ENCODE measurements around the gene ARSB. TPM values are rescaled to one million over a fixed set of nuclear protein-coding genes. Genes with fewer than 3 reads are reported as not detected.

ARSB gene
- total RNA-seq, 1 donor from 2014 or later: 12.4 TPM

DNA sequence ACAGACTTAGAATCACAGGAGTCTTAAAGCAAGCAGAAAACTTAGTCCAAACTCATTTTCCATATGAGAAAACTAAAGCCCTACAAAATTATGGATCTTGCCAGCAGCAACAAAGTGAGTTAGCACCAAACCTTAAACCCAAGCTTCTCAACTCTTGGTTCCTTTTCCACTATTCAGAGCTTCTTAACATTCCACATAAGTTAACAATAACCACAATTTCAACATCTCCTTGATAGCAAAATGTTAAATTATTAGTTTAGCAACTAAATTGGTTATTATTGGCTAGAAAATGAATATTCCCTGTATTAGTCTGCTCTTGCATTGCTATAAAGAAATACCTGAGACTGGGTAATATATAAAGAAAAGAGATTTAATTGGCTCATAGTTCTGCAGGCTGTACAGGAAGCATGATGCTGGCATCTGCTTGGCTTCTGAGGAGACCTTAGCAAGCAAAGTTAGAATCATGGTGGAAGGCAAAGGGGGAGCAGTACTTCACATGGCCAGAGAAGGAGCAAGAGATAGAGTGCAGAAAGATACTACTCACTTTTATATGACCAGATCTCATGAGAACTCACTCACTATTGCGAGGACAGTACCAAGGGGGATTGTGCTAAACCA, 26.2 kb upstream of the ARSB start:
- Mint-ChIP-seq H3K36me3 (ENCODE audit: low read depth) (no peaks in the 10 kb centered on the region), H3K4me1 (no peaks in the 10 kb centered on the region), H3K4me3 (no peak overlapping the region), H3K27me3 (peaks cover 40% of the 10 kb centered on the region), H3K27ac (no peak overlapping the region), H3K9me3 (peaks cover 8% of the 10 kb centered on the region)
- intact Hi-C loops (cut with micrococcal nuclease): no loop called here
- no peak for DNase-seq

DNA sequence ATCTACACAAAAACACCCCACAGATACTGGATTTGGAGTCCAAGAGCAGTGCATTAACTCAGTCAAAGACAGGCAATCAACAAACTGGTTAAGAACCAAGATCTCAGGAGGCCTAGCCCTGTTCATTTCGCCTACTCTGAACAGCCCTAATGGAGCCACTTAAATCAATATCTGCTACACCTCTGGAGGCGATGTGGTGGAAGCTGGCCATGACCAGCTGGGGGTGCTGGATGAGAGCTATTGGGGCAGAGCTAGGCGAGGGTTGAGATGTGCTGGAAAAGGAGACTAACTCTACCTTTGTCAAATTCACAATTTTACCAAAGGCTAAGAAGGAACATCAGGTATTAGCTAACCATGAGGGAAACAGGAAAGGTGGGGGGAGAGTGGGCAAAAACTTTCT, 23.3 kb upstream of the ARSB start:
- intact Hi-C loops (cut with micrococcal nuclease): no loop called here
- Mint-ChIP-seq H3K9me3 (peaks cover 6% of the 10 kb centered on the region), H3K27me3 (peaks cover 38% of the 10 kb centered on the region), H3K4me3 (no peak overlapping the region), H3K27ac (no peak overlapping the region), H3K36me3 (ENCODE audit: low read depth) (no peaks in the 10 kb centered on the region), H3K4me1 (no peaks in the 10 kb centered on the region)
- DNase-seq: no peak

DNA sequence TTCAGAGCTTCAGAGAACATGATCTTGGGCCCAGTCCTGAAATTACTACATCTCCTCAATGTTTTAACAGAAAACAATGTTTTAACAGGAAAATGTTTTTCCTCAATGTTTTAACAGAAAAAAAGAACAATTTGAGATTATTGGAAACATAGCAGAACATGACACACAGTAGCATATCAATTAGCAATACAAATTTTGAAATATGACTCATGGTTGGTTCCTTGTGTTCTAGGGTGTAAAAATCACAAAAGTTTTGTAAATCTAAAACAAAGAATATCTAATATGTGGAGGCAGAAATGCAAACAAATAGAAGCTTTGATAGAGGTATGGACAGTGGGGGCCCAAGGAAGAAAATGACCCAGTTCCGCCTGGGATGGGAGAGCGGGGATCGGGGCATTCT, 22.8 kb upstream of the ARSB start:
- no peak for DNase-seq
- intact Hi-C loops (cut with micrococcal nuclease): no loop called here
- H3K4me3 Mint-ChIP-seq: no peak overlapping the region
- H3K4me1 Mint-ChIP-seq: no peaks in the 10 kb centered on the region
- H3K36me3 Mint-ChIP-seq (ENCODE audit: low read depth): no peaks in the 10 kb centered on the region
- peaks cover 38% of the 10 kb centered on the region for H3K27me3 Mint-ChIP-seq
- H3K27ac Mint-ChIP-seq: no peak overlapping the region
- H3K9me3 Mint-ChIP-seq: peaks cover under 1% of the 10 kb centered on the region

DNA sequence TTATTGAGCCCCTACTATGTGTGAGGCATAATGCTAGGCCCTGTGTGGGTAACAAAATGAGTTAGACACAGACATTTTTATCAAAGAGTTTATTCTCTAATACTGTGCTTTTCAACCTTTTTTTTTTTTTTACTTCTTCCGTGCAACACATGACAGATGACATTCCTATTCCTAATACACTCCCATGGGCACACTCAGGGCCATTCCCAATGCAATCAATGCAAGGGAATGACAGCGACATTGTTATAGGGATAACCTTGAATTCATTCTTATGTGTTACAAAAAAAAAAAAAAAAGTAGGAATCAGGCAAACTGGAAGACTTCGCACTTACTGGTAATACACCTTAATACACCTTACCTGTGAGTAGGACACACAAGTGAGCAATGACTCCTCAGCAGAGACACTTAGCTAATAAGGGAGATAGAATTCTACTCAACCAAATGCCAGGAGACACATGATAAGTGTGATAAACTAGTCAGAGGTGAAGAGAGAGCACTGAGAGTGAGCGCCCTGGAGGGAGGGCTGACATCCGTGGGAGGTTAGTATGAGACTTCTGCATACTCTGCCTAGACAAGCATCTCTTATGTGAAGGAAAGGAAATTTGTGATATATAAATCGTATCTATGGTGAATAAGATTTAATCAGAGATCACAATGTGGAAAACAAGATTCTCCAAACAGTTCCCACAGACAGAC, 21.0 kb upstream of the ARSB start:
- intact Hi-C loops (cut with micrococcal nuclease): no loop called here
- no peaks in the 10 kb centered on the region for H3K36me3 Mint-ChIP-seq (ENCODE audit: low read depth)
- no peak overlapping the region for H3K27ac Mint-ChIP-seq
- peaks cover 45% of the 10 kb centered on the region for H3K27me3 Mint-ChIP-seq
- H3K4me1 Mint-ChIP-seq: no peaks in the 10 kb centered on the region
- no peaks in the 10 kb centered on the region for H3K9me3 Mint-ChIP-seq
- H3K4me3 Mint-ChIP-seq: no peak overlapping the region
- DNase-seq: no peak

DNA sequence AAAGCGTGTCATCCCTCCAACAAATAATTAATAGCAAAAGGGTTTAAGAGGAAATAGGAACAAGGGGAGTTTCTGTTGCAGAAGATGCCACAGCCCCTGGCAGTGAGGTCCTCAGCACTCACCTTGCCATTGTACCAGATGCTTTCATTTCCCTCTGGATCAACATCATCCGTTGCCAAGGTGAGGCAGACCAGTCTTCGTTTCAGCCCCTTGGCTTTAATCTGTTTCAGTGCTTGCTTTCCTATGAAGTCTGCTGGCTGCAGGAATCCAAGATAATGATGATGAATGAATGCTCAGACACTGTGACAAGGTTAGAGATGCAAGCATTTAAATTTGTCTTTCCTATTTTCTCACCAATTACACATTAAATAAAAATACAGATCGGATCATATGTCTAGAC, 20.0 kb upstream of the ARSB start:
- no peaks in the 10 kb centered on the region for H3K4me1 Mint-ChIP-seq
- intact Hi-C loops (cut with micrococcal nuclease): no loop called here

DNA sequence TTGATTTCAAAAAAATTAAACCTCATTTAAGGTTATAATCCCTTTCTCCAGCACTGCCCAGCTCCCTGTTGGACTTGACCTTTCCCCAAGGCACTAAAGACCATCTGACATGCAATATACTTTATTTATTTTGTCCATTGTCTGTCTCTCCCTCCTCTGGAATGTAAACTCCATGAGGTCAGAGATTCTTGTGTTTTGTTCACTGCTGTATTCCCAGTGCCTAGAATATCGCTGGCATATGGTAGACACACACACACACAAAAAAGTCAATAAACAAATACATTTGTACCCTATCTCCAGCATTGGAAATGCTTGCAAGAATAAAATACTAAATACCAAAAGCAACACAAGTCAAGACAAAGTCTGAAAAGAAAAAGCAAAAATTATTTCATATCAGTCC, 17.3 kb upstream of the ARSB start:
- H3K9me3 Mint-ChIP-seq: no peaks in the 10 kb centered on the region
- intact Hi-C loops (cut with micrococcal nuclease): no loop called here

More for the DNA sequence above, 20.0 kb upstream of the ARSB start:
- Mint-ChIP-seq H3K9me3 (no peaks in the 10 kb centered on the region), H3K27ac (no peak overlapping the region), H3K36me3 (ENCODE audit: low read depth) (no peaks in the 10 kb centered on the region), H3K4me3 (no peak overlapping the region), H3K27me3 (peaks cover 45% of the 10 kb centered on the region)
- no peak for DNase-seq

DNA sequence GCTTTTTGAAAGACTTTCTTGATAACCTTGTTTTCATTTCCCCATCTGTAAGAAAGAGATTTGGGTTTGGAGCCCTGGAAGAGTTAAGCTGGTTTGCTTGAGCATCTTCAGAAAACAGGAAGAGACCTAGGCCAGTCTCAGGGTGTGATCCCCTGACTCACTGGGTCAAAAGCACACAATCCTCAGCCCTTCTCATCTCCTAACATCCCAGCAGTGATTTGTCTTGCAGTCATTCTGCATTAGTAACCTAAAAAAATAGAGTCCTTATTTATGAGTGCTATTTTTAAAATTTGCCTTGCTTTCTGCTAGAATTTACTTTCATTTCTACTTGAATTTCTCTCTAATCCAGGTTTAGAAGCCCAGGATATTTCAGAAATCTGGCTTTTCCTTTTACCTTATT, 16.4 kb upstream of the ARSB start:
- no peak overlapping the region for H3K27ac Mint-ChIP-seq
- intact Hi-C loops (cut with micrococcal nuclease): no loop called here

More for the DNA sequence above, 17.3 kb upstream of the ARSB start:
- no peaks in the 10 kb centered on the region for H3K36me3 Mint-ChIP-seq (ENCODE audit: low read depth)
- H3K27ac Mint-ChIP-seq: no peak overlapping the region
- H3K4me1 Mint-ChIP-seq: no peaks in the 10 kb centered on the region
- peaks cover 52% of the 10 kb centered on the region for H3K27me3 Mint-ChIP-seq
- no peak for DNase-seq
- no peak overlapping the region for H3K4me3 Mint-ChIP-seq

DNA sequence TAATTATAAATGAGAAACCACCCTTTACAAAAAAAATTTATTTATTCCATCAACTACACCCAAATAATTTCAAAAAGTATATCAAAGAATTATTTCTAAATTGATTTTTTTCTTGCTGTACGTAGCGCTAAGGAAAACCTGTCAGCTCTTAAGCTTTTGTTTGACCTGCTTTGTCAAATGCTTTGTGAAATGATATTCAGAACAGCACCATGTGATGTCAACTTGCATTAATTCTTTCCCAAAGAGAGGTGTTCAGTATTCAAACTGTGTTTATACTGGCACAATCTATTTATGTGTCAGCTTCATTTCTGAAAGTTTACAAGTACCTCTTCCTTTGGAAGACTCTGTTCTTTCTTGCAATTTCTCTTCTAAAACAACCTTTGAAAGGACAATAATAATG, 12.0 kb upstream of the ARSB start:
- peaks cover 27% of the 10 kb centered on the region for H3K27me3 Mint-ChIP-seq
- no peak for DNase-seq
- H3K4me1 Mint-ChIP-seq: peaks cover 5% of the 10 kb centered on the region
- H3K9me3 Mint-ChIP-seq: no peaks in the 10 kb centered on the region
- no peaks in the 10 kb centered on the region for H3K36me3 Mint-ChIP-seq (ENCODE audit: low read depth)
- H3K4me3 Mint-ChIP-seq: no peak overlapping the region
- H3K27ac Mint-ChIP-seq: no peak overlapping the region
- intact Hi-C loops (cut with micrococcal nuclease): no loop called here

More for the DNA sequence above, 16.4 kb upstream of the ARSB start:
- no peaks in the 10 kb centered on the region for H3K4me1 Mint-ChIP-seq
- no peak overlapping the region for H3K4me3 Mint-ChIP-seq
- peaks cover 50% of the 10 kb centered on the region for H3K27me3 Mint-ChIP-seq
- no peaks in the 10 kb centered on the region for H3K9me3 Mint-ChIP-seq
- no peaks in the 10 kb centered on the region for H3K36me3 Mint-ChIP-seq (ENCODE audit: low read depth)
- DNase-seq: no peak

DNA sequence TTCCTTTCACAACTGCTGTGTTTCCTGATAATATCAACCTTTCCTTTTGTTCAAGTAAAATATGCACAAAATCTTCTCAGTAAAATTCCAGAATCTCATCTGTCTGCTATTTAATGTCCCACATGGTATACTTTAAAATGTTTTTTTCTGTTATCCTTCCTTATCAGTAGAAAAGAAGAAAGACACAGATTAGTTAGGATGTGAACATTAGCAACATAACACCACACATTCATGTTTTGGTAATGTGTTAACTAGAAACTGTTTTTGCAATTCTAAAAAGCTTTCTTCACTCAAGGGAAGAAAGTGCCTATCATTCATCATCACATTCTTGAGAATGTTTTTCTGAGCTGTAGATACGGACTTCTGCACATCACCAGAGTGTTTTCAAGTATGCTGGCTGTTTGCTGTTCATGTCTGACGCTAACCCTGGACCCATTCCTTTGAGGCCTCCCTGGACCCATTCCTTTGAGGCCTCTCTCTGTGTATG, 10.5 kb upstream of the ARSB start:
- no peaks in the 10 kb centered on the region for H3K36me3 Mint-ChIP-seq (ENCODE audit: low read depth)
- peaks cover 5% of the 10 kb centered on the region for H3K4me1 Mint-ChIP-seq
- H3K27me3 Mint-ChIP-seq: peaks cover 21% of the 10 kb centered on the region
- H3K9me3 Mint-ChIP-seq: no peaks in the 10 kb centered on the region
- H3K27ac Mint-ChIP-seq: no peak overlapping the region
- DNase-seq: no peak
- intact Hi-C loops (cut with micrococcal nuclease): no loop called here
- no peak overlapping the region for H3K4me3 Mint-ChIP-seq

DNA sequence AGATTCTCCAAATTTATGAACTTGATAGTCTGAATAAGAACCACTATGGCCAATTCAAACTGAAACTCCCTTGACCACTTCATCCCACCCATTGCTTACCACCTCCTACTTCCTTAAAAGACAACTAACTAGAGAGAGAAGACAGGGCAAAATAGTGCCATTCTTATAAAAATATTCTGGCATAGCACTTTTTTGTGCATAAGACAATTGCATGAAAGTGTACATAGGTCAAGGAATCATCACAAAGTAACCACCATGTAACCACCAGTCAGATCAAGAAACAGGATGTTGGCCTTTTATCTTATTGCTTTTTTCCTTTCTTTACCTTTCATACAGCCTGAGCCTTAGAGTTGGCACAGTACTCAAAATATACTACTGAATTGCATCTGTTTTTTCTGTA, 8.1 kb upstream of the ARSB start:
- DNase-seq: no peak
- Mint-ChIP-seq H3K4me1 (peaks cover 5% of the 10 kb centered on the region), H3K36me3 (ENCODE audit: low read depth) (no peaks in the 10 kb centered on the region), H3K9me3 (no peaks in the 10 kb centered on the region), H3K27me3 (peaks cover 10% of the 10 kb centered on the region), H3K27ac (no peak overlapping the region), H3K4me3 (no peak overlapping the region)
- intact Hi-C loops (cut with micrococcal nuclease): no loop called here

DNA sequence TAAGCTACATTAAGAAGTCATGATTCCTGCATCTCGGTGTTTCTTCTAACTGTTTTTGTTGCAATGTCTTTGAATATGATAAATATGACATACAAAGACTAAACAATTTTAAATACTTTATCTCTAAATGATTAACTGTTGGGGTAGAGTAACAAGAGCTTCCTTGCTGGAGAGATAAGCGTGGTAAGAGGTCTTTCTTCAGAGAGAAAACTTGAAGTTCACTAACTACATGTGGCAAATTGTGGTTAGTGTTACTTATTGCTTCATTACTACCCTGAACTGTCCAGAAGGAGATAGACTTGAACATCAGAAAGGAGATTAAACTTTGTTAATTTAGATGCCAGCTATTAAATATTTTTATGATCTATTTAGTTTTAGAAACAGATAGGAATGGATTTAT, 7.0 kb upstream of the ARSB start:
- Mint-ChIP-seq H3K36me3 (ENCODE audit: low read depth) (no peaks in the 10 kb centered on the region), H3K9me3 (no peaks in the 10 kb centered on the region), H3K4me1 (peaks cover 5% of the 10 kb centered on the region), H3K4me3 (no peak overlapping the region), H3K27me3 (peaks cover 4% of the 10 kb centered on the region), H3K27ac (no peak overlapping the region)
- DNase-seq: no peak
- intact Hi-C loops (cut with micrococcal nuclease): no loop called here

DNA sequence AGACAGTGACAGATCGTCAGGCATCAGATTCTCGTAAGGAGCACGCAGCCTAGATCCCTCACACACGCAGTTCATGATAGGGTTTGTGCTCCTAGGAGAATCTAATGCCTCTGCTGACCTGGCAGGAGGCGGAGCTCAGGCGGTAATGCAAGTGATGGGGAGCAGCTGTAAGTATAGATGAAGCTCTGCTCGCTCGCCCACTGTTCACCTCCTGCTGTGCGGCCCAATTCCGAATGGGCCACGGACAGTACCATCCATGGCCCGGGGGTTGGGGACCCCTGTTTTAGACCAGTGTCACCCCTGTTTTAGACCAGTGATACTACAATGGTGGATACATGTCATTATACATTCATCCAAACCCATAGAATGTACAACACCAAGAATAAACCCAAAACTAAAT, 4.0 kb upstream of the ARSB start:
- Mint-ChIP-seq H3K27ac (no peak overlapping the region), H3K9me3 (no peaks in the 10 kb centered on the region), H3K4me1 (peaks cover 17% of the 10 kb centered on the region), H3K4me3 (no peak overlapping the region), H3K27me3 (no peaks in the 10 kb centered on the region), H3K36me3 (ENCODE audit: low read depth) (no peaks in the 10 kb centered on the region)
- intact Hi-C loops (cut with micrococcal nuclease): loop anchor here (10.0 kb wide), 3 partner anchors 694 to 1214 kb away; partner anchors contain the start of genes AP3B1, MTX3 and TBCA
- no peak for DNase-seq

DNA sequence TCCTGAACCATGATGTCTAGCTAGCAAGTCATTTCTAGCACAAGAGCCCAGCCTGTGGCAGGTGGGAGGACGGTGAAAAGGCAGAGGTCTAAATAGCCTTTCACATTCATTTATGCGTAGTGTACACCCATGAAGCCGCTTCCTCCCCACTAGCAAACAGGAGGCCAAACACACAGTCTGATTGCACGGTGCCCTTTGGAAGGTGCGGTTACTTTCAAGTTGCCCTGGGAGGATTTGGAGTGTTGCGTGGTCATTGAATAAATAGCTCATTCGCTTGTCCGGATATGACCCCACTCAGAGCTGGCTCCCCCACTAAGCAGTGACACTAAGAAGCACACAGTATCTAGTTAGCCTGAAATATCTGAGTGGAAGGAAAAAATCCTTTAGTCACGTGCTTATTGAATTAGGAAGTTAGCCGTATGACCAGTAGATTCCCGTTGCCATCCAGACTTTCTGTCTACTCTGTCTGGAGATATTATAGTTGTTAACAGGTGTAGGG, 664 bp upstream of the ARSB start:
- Mint-ChIP-seq H3K27ac (peak overlapping the region; percentile 97), H3K36me3 (ENCODE audit: low read depth) (no peaks in the 10 kb centered on the region), H3K4me3 (peak overlapping the region; percentile 91), H3K27me3 (no peaks in the 10 kb centered on the region), H3K4me1 (peaks cover 29% of the 10 kb centered on the region), H3K9me3 (no peaks in the 10 kb centered on the region)
- intact Hi-C loops (cut with micrococcal nuclease): loop anchor here (1.0 to 10.0 kb wide), 8 partner anchors 32 to 1211 kb away; partner anchors contain the start of genes AP3B1, HOMER1, MTX3 and SCAMP1
- DNase-seq: peak; percentile 85

DNA sequence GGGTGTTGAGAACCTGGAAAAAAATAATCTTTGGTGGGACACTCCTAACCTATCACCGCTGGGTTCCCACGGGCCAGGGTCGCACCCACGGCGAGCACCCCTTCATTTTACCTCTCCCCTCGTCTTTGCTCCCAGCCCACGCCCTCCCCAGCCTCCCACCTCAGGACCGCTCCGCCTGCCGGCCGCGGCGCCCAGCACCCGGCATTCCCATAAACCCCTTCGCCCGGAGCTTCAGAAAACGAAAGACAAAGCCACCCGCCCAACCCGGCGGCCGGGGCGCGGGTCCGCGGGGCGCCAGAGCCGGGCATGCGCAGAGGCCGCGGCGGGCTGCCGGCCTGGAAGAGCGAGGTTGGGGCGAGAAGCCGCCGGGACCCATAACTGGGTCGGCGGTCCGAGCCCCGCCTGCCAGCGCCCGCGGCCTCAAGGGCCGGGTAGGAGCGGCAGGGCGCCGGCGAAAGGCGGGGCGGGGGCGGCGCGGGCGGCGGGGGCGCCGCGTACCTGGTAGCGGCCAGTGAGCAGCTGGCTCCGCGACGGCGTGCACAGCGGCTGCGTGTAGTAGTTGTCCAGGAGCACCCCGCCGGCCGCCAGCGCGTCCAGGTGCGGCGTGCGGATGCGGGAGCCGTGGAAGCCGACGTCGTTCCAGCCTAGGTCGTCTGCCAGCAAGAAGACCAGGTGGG, 533 bp downstream of the ARSB start:
- H3K36me3 Mint-ChIP-seq (ENCODE audit: low read depth): no peaks in the 10 kb centered on the region
- H3K4me1 Mint-ChIP-seq: peaks cover 34% of the 10 kb centered on the region
- intact Hi-C loops (cut with micrococcal nuclease): loop anchor here (1.0 to 10.0 kb wide), 9 partner anchors 31 to 1210 kb away; partner anchors contain the start of genes AP3B1, HOMER1, MTX3 and SCAMP1
- H3K9me3 Mint-ChIP-seq: no peaks in the 10 kb centered on the region
- peak; percentile 95 for DNase-seq
- peak overlapping the region; percentile 92 for H3K27ac Mint-ChIP-seq
- H3K4me3 Mint-ChIP-seq: peak overlapping the region; percentile 88
- no peaks in the 10 kb centered on the region for H3K27me3 Mint-ChIP-seq

Data from activated CD4-positive, alpha-beta T cell treated with anti-CD3 and anti-CD28 coated beads, Interleukin-2, amount 10 ng/mL, durations not matched to agents 24 days and 14 days (primary cell).